HG02938 (cell line): ENCODE measurements around the gene MPC1L.
"Not testable (repeated sequence)": the region's sequence is repeated elsewhere in the genome, so short reads cannot be mapped to it uniquely, and the experiment has no call there.

Experiments used
- ATAC-seq: cut with Tn5 transposase; IDR thresholded peaks from one replicate; pipeline ENCODE4 v1.9.1; 2021; ENCODE audit warnings: mild to moderate bottlenecking, moderate library complexity; ENCODE audit not compliant: unreplicated experiment

Gene MPC1L

DNA sequence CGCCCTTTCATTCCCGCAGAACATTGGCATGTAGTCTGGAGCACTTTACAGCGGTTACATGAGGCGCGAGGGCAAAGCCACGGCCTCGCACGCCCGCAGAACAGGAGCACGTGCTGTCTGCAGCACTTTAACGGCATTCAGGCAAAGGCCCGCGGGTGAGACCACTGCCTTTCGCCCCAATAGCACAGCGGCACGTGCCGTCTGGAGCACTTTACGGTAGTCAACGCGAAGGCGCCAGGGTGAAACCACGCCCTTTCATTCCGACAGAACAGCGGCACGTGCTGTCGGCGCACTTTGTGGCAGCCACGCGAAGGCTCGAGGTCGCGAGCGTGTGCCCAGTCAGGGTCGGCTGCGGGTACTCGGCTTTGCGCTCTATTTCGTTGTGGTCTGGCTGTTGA, at the start of gene MPC1L:
TSS of gene MPC1L (plus strand) at position 290 of the 398 bp plus-strand sequence. CDS start 138 bp downstream, outside the sequence.
- ATAC-seq = no peak

- ATAC-seq = no peak
These were observed 49.5 kb upstream of the MPC1L start for GRCh38 chrX:40573763-40574162.

- not testable (repeated sequence) for ATAC-seq
These were observed 47.8 kb upstream of the MPC1L start for GRCh38 chrX:40575411-40575810.

DNA sequence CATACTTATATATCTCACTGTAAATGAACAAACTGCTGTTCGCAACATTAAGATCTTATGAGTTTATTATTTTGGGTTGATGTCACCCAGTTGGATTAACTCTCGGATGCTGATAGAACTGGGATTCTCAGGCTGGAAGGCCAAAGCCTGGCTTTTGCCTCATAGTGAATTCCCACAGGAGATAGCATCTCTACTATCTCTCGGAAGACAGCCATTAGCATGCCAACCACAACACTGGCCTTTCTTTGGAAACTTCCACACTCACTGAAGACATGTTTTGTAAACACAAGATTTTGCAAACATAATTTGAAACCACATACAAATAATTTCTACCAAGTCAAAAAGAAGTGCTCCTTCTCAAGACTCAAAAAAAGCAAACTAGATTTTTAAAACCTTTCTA, 46.9 kb upstream of the MPC1L start:
- no peak for ATAC-seq

GRCh38 chrX:40578039-40578695, 45.1 kb upstream of the MPC1L start:
- no peak for ATAC-seq

DNA sequence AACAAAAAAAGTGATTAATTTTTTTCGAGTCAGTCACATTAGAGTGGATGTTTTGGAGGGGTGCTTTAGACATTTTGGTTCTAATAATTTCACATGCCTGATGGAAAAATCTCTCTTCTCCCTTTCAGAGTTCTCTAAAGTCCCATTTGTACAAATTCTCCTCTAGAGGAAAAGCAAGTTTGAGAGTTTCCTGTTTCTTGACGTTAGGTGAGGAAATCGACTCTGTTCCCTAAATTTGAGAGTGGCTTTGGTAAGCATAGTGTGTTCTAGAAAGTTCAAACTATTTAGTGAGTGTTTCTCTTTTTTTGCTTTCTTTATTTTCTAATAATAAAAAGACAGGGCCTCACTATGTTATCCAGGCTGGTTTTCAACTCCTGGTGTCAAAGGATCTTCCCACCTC, 44.1 kb upstream of the MPC1L start:
- no peak for ATAC-seq

DNA sequence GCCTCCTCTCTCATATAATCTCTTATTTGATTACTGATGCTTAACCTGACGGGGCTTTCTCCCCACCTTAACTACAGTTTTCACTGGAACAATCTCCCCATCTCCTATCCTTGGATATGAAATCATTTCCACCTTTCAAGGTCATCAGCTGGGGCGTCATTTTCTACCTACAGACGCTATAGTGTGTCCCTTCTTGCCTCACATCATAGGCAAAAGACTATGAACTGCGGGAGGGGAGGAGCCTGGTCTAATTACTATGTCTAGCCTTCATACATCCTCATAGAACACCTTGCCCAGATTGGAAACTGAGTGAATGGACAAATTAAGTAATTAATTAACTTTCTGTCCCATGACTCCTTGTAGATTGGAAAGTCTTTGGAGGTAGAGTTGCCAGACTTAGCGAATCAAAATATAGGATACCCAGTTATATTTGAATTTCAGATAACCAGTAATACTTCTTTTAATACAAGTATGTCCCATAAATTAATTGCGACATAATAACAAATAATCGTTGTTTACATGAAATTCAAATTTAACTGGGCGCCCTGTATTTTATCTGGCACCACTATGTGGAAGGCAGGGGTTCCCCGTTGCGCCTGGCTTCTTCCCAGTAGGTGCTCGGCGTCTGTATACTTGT, 43.2 kb upstream of the MPC1L start:
- peak; percentile 49 for ATAC-seq

GRCh38 chrX:40580537-40581335, 42.5 kb upstream of the MPC1L start, which contains the start of gene ATP6AP2:
Gene ATP6AP2, plus strand, starts transcription at chrX:40580970. Its CDS starts 96 bp downstream, at chrX:40581066.
- ATAC-seq = peak; percentile 94

GRCh38 chrX:40581336-40581920, 41.8 kb upstream of the MPC1L start:
- ATAC-seq = peak; percentile 11

- not testable (repeated sequence) for ATAC-seq
These were observed 41.0 kb upstream of the MPC1L start for GRCh38 chrX:40582178-40582577.

GRCh38 chrX:40582811-40583210, 40.4 kb upstream of the MPC1L start:
- ATAC-seq = no peak

- ATAC-seq = not testable (repeated sequence)
These were observed 35.6 kb upstream of the MPC1L start for GRCh38 chrX:40587623-40588022.

GRCh38 chrX:40589616-40590321, 33.5 kb upstream of the MPC1L start:
- ATAC-seq = not testable (repeated sequence)

- no peak for ATAC-seq
These were observed 19.8 kb upstream of the MPC1L start for GRCh38 chrX:40603446-40603845.

DNA sequence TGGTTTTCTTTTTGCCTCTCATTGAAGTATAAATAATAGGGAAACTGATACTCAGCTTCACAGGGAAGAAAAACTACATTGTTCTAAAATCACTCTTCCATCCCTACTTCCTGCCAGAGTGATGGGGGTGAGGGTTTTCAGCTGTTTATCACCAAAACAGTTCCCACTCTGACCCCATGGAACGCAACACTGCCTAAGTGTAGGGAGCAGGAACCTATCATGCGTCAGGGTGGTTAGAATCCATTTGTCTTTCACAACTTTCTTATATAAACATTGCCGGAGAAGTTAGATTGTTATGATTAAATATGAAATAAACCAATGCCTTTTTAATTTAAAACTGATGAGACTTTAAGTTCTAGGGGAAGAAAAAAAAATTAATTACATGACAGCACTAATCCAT, 15.8 kb upstream of the MPC1L start:
- ATAC-seq = no peak

GRCh38 chrX:40612511-40612910, 10.7 kb upstream of the MPC1L start:
- no peak for ATAC-seq

GRCh38 chrX:40615976-40616375, 7.3 kb upstream of the MPC1L start:
- no peak for ATAC-seq

DNA sequence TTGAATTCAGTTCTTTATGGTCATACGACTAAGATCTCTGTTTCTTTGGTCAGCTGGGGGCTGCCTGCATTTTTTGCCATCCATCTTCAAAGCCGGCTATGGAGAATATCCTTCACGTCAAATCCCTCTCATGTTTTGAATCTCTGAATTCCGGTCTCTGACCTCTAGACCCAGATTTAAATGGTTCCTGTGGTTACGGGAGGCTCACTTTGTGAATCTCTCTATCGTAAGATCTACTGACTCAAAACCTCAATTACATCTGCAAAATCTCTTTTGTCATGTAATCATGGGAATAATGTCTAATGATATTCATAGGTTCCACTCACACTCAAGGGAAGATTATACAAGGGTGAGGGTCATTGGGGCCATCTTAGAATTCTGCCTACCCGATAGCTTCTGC, 5.7 kb upstream of the MPC1L start:
- no peak for ATAC-seq

DNA sequence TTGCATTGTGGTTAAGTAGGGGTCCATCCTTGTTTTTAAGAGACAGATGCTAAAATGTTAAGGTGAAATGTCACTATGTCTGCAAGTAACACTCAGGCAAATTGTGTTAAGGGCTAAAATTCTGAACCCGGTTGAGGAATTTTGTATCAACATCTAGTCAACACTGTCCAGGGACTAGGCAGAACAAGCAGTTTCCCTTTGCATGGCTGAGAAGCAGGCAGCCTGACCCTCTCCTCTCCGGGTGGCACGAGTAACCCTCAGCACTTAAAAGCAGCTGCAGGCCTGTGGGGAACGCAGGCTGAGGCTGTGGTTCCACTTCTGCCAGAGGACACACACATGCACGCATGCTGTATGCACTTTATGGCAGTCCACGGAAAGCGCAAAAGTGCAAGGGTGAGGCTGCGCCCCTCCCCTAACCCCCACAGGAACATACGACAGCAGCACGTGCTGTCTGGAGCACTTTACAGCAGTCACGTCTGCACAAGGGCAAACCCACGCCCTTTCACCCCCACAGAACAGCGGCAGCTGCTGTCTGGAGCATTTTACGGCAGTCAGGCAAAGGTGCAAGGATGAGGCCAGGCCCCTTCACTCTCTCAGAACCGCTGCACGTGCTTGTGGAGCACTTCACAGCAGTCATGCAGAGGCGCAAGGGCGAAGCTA, 619 bp upstream of the MPC1L start:
- ATAC-seq = no peak

- no peak for ATAC-seq
These were observed 437 bp downstream of the MPC1L start for GRCh38 chrX:40623665-40624064.
